Measurements from ENCODE around the gene SDHD. TPM values are rescaled to one million over a fixed set of nuclear protein-coding genes. Genes with fewer than 3 reads are reported as not detected.

Gene SDHD
- polyA plus RNA-seq, 3 donors: 62.5 to 170 (median 133) TPM

Other genes starting within 250 kb of the SDHD start
- 10 to 100 TPM; 13.2 to 39.5 (median 18.9) TPM for gene ALG9, start 215.3 kb upstream of the SDHD start, polyA plus RNA-seq
- gene FDXACB1, start 207.7 kb upstream of the SDHD start, polyA plus RNA-seq: 1 to 10 TPM in 2 of 3 donors, under 1 TPM in 1; 0.89 to 1.8 (median 1.5) TPM
- gene CFAP68, start 207.3 kb upstream of the SDHD start, polyA plus RNA-seq: 10 to 100 TPM; 21.3 to 37.8 (median 29.8) TPM
- 100 to 1,000 TPM; 100 to 770 (median 580) TPM for gene CRYAB, start 175.1 kb upstream of the SDHD start, polyA plus RNA-seq
- gene HSPB2, start 174.1 kb upstream of the SDHD start, polyA plus RNA-seq: 10 to 100 TPM in 2 of 3 donors, 1 to 10 TPM in 1; 2.0 to 32.5 (median 15.6) TPM
- 10 to 100 TPM in 1 of 3 donors, 1 to 10 TPM in 2; 2.7 to 22.0 (median 4.4) TPM for gene C11orf52, start 168.0 kb upstream of the SDHD start, polyA plus RNA-seq
- 10 to 100 TPM in 2 of 3 donors, 1 to 10 TPM in 1; 4.9 to 45.3 (median 24.4) TPM for gene DIXDC1, start 149.5 kb upstream of the SDHD start, polyA plus RNA-seq
- 10 to 100 TPM; 12.4 to 67.8 (median 29.4) TPM for gene DLAT, start 61.5 kb upstream of the SDHD start, polyA plus RNA-seq
- gene PIH1D2, start 12.9 kb upstream of the SDHD start, polyA plus RNA-seq: 1 to 10 TPM in 1 of 3 donors, under 1 TPM in 2; 0.76 to 1.3 (median 0.86) TPM
- gene NKAPD1, start 12.6 kb upstream of the SDHD start, polyA plus RNA-seq: 10 to 100 TPM; 11.9 to 12.8 (median 11.9) TPM
- 100 to 1,000 TPM in 2 of 3 donors, 10 to 100 TPM in 1; 45.3 to 118 (median 118) TPM for gene TIMM8B, start 117 bp upstream of the SDHD start, polyA plus RNA-seq
- gene IL18, start 77.2 kb downstream of the SDHD start, polyA plus RNA-seq: 10 to 100 TPM in 1 of 3 donors, 1 to 10 TPM in 2; 3.2 to 26.2 (median 5.5) TPM
- not detected for gene TEX12, start 80.5 kb downstream of the SDHD start, polyA plus RNA-seq
- gene BCO2, start 88.6 kb downstream of the SDHD start, polyA plus RNA-seq: 1 to 10 TPM in 1 of 3 donors, under 1 TPM in 2; 0.77 to 5.2 (median 0.98) TPM
- gene PTS, start 139.6 kb downstream of the SDHD start, polyA plus RNA-seq: 10 to 100 TPM; 10.4 to 36.1 (median 25.6) TPM
- not detected for gene PLET1, start 174.0 kb downstream of the SDHD start, polyA plus RNA-seq

Data from adipose tissue (tissue), 3 donors.